Hippocampal formation (tissue), 2 donors: Measurements from ENCODE around the gene RASD1.
A peak's percentile ranks its signal among the peaks of the same experiment; 100 is the strongest.
"Not testable (repeated sequence)": the region's sequence is repeated elsewhere in the genome, so short reads cannot be mapped to it uniquely, and the experiment has no call there.

Source experiments
- DNase-seq, 2 donors: peaks; one replicate each; lab custom pipeline; 2025; lab: John Stamatoyannopoulos, UW

The RASD1 gene

DNA sequence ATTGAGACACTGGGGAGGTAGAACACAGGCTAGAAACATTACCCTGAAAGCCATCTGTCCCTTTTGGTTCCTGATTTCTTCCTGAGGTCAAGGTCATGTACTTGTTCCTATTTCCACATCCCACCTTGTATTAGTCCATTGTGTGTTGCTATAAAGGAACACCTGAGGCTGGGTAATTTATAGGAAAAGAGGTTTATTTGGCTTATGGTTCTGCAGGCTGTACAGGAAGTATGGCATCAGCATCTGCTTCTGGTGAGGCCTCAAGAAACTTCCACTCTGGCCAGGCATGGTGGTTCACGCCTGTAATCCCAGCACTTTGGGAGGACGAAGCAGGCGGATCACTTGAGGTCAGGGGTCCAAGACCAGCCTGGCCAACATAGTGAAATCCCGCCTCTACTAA, 26.8 kb downstream of the RASD1 start:
- no peak for DNase-seq

DNA sequence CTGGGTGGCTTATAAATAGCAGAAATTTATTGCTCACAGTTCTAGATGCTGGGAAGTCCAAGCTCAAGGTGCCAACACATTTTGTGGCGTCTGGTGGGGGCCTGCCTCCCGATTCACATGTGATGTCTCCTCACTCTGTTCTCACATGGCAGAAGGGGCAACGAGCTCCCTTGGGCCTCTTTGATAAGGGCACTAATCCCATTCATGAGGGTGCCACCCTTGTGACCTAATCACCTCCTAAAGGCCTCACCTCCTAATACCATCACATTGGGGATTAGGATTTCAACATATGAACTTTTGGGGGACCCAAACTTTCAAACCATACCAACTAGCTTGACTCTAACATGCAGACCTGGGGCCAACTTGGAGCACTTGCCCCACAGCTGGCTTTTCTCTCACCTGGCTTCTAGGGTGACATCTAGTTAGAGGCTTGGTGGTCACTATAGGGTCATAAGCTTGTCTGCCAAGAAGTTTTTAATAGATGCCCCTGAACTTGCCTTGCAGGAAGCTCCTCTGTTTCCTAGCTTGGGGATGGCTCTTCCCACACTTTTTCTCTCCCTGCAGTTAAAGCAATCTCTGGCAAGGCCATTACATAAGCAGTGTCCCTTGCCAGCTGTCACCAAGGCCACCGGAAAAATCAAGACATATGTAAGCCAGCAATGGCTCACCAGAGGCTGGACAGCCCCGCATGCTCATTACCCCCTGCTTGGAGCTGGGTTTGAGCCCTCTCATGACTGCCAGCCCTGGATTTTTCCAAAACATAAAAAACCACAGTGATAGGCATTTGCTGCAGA, 27.8 kb downstream of the RASD1 start:
- no peak for DNase-seq

DNA sequence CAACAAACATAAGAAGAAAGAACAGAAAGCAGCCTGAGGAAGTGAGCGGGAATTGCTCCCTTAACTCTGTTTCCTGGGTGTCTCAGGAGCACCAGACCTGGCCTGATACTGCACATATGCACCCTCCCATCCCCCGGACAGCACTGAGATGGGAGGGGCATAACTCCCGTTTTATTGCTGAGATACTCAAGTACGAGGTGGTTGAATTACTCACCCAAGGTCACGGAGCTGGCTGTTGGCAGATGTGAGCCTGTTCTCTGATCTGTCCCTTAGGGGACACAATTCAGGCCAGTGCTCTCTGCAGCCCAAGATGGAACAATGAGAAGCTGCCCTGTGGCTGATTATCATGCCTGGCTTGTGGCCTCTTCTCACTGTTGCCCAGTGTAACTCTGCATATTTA, 28.5 kb downstream of the RASD1 start:
- DNase-seq = no peak

DNA sequence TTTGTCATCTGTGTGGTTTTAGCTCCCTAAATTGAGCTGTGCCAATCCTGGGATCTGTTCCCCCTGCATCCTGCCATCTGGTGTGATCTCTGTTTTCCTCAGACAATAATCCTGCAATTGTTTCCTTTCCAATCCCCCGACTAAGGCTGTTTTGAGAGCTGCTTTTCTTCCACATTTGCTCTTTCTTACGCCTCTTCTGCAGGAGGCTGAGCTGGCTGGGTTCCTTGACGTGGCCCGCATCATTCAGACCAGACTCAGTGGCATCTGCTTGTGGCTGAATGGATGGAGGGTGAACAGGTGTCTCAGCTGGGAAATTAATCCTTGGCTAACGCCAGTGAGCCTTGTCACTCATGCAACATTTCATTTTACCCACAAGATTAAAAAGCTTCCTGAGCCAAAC, 29.2 kb downstream of the RASD1 start:
- DNase-seq = peak in 1 of 2 donors; percentile 43

DNA sequence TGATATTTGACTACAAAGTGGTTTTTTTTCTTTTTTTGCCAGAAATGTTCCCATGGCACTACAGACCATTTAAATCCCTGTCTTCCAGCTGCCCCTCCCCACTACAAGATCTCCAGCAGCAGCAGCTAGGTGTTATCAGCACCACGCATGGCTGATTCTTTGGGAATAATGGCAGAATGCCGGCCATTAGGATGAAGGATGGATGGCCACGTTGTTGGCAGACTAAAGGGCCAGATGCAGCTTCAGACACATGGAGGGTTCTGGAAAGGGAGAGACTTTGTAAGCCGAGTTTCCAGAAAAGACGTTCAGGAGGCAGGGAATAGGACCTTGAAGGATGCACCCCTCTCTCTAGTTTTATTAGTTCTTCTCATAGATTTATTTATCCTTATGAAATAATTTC, 29.7 kb downstream of the RASD1 start:
- DNase-seq = no peak

DNA sequence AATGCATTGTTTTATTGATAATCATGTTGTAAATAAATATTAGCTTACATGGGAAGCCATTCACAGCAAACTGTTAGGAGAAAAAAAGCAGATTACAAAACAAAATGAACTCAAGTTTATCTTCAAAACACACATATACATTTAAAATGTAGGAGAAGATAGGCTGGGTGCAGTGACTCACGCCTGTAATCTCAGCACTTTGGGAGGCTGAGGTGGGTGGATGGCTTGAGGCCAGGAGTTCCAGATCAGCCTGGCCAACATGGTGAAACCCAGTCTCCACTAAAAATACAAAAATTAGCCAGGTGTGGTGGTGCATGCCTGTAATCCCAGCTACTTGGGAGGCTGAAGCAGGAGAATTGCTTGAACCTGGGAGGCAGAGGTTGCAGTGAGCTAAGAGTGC, 30.3 kb downstream of the RASD1 start:
- DNase-seq = not testable (repeated sequence)

DNA sequence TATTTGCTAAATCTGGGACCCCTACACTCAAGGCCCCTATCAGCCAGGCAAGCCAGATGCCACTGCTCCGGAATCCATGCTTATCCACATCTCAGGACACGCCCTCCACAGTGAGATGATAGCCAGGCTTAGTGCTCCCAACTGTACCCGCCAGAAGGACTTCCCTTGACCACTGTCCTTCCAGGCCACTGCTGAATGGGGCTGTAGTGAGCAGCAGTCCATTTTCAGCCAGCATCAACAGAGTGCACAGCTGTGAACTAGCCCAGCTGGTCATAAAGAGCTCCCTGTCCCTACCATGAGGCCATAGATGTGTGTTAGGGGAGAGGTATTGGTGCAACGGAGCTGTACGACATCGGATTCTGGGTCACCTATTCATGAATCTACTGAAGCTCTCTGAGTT, 32.4 kb downstream of the RASD1 start:
- DNase-seq = peak in 1 of 2 donors; percentile 37

DNA sequence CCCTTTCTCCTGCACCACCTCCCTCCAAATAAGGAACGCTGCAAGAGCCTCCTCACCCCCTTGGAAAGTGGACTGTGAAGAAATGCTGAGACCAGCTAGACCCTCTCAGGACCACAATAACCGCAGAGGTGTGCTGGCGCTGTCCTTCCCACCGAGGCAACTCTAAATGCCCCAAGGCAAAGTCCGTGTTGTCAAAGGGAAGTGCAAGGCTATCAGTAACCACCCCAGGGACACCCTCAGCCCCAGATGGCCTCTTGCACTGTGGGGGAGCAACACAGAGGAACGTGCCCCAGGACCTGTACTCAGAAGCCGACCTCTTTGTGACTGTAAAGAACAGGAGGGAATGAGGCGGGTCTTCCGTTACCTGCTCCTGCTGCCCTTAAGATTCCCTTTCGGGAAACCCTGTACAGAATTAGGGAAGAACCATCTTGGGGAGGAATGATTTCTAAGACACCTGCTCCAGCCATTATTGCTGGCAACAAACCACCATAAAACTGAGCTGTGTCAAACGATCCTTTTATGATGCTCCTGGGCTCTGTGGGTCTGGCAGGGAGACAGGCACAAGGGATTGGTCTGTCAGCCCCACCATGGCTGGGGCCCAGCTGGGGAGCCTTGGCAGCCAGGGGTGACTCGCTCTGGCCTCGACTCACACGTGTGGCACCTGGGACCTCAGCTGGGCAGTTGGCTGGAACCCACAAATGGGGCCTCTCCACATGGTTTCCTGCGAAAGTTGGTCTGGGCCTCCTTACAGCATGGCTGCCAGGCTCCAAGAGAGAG, 34.0 kb downstream of the RASD1 start:
- no peak for DNase-seq

DNA sequence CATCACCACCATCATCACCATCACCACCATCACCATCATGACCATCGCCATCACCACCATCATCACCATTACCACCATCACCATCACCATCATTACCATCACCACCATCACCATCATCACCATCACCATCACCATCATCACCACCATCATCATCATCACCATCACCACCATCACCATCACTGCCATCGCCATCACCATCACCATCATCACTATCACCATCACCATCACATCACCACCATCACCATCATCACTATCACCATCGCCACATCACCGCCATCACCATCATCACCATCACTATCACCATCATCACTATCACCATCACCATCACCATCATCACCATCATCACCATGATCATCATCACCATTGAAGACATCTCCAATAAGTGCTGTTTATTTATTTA, 36.2 kb downstream of the RASD1 start:
- DNase-seq = no peak

DNA sequence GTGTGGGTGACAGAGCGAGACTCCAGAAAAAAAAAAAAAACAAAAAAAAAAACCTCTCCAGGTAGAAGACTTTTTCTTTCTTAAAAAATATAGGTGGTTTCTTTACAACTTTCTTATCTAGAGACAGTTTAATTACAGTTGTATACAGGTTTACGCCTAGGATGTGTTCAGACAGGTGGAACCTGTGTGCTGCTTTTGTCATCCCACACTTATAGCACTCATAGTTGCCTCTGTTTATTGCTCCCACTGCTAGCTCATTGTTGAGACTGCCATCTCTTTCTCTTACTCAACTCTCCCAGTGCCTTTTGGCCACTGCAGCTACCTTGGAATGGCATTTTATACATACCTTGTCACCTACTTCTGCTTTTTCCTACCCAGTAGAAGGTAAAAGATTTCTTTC, 38.5 kb downstream of the RASD1 start:
- DNase-seq = no peak

DNA sequence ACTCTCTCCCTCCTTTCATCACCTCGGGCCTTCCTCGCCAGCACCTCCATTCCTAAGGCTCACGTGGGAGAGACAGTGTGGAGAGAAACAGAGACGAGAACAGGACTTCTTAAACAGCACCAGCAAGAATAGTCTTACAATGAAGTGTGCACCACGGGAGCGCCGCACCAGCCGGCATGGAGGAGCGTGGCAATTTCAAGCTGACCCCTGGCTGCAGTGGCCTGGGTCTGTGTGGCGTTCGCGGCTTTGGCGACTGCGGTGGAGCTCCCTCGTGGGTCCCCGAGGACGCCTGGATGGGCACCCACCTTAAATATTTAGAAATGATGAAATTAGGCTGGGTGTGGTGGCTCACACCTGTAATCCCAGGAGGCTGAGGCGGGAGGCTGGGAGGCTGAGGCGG, 39.9 kb downstream of the RASD1 start:
- no peak for DNase-seq

DNA sequence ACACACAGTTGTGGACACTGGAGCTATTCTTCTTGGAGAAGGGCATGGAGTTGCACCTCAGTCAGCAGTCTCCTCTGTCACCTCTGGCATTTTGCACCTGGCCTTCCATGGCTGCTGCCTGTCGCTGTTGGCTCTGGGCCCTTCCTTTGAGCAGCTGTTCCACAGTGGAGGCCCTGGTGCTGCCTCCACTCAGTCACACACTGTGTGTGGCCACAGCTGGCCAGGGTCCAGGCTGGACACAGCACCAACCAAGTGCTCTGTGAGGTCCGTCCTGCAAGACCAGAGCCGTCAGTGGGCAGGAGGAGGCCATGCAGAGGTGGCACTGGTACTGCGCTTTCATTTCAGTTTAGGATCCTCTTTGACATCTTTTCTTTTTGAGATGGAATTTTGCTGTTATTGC, 41.0 kb downstream of the RASD1 start:
- DNase-seq = no peak

DNA sequence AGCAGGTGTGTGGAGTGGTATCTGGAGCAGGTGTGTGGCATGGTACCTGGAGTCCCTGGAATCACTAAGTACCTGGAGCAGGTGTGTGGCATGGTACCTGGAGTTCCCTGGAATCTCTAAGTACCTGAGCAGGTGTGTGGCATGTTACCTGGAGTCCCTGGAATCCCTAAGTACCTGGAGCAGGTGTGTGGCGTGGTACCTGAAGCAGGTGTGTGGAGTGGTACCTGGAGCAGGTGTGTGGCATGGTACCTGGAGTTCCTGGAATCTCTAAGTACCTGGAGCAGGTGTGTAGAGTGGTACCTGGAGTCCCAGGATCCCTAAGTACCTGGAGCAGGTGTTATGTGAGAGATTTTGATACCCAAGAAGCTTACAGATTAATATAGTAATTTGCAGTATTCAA, 41.5 kb downstream of the RASD1 start:
- not testable (repeated sequence) for DNase-seq

DNA sequence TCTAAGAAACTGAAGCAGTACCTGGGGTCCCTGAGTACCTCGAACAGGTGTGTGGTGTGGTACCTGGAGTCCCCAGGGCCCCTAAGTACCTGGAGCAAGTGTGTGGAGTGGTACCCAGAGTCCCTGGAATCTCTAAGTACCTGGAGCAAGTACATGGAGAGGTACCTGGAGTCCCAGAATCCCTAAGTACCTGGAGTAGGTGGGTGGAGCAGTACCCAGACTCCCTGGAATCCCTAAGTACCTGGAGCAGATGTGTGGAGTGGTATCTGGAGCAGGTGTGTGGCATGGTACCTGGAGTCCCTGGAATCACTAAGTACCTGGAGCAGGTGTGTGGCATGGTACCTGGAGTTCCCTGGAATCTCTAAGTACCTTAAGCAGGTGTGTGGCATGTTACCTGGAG, 41.9 kb downstream of the RASD1 start:
- DNase-seq = no peak

DNA sequence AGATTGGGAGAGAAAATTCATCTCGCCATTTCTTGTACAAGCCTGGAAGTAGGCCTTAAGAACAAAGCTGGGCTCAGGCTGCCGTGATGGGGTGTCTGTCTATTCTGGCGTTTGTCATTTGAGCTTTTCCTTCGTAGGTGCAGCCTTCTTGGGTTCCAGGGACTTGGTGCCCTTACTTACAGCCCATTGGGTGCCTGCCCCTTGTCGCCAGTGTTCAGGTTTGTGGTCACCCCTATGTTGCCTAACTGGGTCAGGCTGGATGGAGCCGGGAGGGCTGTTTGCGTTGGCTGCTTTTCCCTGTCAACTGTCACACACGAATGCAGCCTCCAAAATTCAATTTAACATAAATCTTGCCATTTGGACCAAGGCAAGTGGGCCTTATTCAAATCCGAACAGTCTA, 43.1 kb downstream of the RASD1 start:
- DNase-seq = no peak

DNA sequence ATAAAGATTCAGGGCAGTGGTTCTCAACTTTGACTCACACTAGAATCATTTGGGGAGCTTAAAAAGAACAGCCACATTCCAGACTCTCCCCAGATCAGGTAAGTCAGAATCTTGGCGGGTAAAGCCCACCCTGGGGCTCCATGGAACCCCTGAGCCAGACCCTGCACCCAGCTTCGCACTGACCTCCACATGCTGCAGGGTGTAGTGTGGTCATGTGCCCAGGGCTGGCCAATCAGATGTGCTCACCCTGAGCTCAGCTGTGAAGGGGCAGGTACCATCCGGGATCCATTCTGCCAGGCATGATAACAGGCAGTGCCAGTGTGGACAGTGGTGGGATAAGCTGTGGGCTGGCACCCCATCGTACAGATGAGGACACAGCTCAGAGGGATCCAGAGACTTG, 47.5 kb downstream of the RASD1 start:
- DNase-seq = no peak

DNA sequence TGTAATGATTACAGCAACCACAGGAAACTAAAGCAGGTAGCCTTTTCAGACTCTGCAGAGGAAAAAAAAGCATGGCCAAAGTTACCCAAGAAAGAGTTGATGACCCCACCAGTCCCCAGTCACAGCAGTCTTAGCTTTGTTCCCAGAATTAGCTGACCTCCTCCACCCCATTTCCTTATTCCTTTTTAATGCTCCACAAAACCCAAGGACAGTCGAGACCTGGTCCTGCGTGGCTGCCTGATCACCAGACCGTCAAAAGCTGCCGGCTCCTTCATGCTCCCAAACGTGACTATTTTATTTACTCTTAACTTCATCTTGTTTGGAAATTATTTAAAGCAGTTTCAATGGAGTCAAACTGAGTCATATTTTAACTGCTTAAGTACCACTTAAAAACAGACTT, 48.1 kb downstream of the RASD1 start:
- DNase-seq = no peak

DNA sequence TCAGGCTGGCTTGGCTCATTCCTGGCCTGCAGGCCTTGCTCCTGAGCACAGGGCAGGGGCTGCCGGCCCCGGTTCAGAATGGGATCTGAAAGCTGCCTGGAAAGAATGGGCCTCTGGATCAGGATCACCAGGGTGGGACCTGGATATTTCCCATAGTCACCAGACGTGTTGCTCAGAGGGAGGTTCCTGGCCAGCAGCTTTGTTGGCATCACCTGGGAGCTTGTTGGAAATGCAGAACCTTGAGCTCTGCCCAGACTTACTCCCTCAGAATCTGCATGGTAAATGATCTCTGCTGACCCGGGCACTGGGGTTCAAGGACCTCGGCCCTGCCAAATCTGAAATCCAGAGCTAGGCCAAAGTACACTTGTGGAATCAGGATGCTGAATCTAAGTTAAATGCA, 48.9 kb downstream of the RASD1 start:
- DNase-seq = no peak

DNA sequence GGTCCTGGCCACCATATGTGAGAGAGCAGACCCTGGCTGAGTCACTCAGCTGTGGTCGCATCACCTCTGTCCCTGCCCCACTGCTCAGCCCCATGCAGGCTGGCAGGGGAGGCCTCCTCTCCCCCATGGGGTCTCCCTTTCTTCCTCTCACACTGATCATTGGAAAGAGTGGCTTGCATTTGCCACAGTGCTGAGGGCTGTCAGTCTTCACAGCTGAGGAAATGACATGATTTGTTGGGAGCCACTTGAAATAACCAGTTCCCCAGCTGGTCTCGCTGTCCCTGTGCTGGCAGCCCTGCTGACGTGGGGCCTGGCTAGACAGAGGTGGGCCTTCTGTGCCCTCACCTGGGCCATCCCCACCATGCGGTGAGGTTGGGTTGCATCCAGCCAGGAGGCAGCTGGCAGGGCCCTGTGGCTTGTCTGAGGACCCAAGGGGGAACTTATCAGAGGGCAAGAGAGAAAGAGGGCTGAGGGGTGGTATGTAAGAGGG, 49.5 kb downstream of the RASD1 start:
- DNase-seq = no peak

DNA sequence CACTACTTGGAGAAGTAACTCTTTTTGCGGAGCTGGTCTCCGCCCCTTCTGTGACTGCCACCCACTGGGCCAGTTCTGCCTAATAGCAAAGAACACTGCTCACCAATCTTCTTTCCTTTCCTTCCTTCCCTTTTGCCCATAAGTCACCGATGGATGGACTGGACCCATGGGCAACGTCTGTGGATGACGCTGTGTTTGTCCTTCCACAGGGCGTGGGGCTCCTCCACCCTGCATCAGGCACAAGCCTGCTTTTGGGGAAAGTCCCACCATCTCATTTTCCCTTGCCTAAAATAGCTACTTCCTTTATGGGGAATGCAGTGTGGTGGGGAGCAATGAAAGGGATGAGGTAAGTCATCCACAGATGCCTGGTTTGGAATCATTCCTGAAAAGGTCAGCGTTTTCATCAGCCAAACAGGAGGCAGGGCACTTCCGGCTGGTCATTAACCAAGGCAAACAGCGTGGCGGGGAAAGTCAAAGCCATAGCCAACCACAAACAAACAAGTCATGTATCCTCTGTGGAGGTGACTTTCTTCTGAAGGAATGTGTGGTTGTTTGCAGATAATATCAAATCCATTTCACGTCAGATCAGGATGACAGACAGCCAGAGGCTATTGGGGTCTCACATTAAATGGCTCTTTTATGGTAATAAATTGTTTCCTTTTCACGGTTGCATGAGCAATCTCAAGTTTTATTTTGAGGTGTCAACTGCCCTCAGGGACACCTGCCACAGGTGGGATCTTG, 50.1 kb downstream of the RASD1 start:
- DNase-seq = no peak

DNA sequence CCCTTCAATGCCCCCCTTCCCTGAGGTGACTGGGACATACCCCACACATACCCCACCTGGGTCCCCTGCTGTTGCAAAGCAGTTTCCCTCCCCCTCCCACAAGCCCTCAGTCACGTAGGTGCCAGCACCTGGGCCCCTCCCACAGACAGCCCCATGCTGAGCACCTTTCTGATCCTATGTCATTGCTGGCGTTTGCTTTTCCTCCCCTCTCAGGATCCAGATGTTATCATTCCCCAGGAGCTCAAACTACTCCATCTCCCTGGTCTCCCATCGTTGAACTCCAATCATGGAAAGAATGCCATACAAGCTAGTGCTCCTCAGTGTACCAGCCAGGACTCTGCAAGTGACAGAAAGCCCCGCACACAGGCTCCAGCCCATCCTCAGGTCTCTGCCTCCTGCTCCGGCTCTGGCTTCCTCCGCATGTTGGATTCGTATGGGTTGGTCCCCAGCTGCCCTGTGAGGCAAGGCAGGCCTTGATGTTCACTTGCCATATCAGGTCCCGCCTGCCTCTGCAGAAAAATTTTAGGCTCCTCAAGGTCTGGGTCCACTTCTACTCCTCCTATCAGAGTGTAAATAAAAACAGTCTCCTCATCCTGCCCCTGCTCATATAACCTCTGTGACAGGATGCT, 50.8 kb downstream of the RASD1 start:
- DNase-seq = no peak
